Stimulated activated CD4-positive, alpha-beta T cell treated with anti-CD3 and anti-CD28 coated beads, Interleukin-4, amount 100 ng/mL, for 24 hours (primary cell): ENCODE results near the gene UGT1A9.
"Not testable (repeated sequence)": the region's sequence is repeated elsewhere in the genome, so short reads cannot be mapped to it uniquely, and the experiment has no call there.

Source experiments
- DNase-seq: peaks from one replicate; pipeline ENCODE4 v3.0.0-alpha.2; 2020

The UGT1A9 gene

GRCh38 chr2:233671290-233672161 lies at the start of gene UGT1A9:
Gene UGT1A9 (plus strand): TSS chr2:233671898. CDS start chr2:233671935, 37 bp downstream.
- DNase-seq = no peak

- no peak for DNase-seq
Observed at GRCh38 chr2:233627331-233628025, 44.2 kb upstream of the UGT1A9 start.

- not testable (repeated sequence) for DNase-seq
Observed at GRCh38 chr2:233636306-233636705, 35.4 kb upstream of the UGT1A9 start, which contains the start of gene UGT1A10. Gene UGT1A10 (plus strand): TSS chr2:233636448. CDS start chr2:233636523, 75 bp downstream.

GRCh38 chr2:233638836-233639235 lies 32.9 kb upstream of the UGT1A9 start:
- DNase-seq = no peak

GRCh38 chr2:233639860-233640259 lies 31.8 kb upstream of the UGT1A9 start:
- DNase-seq = no peak

- DNase-seq = no peak
Observed at GRCh38 chr2:233643128-233643527, 28.6 kb upstream of the UGT1A9 start.

GRCh38 chr2:233646033-233646432 lies 25.7 kb upstream of the UGT1A9 start:
- DNase-seq = not testable (repeated sequence)

GRCh38 chr2:233650981-233651380 lies 20.7 kb upstream of the UGT1A9 start:
- DNase-seq = no peak

- DNase-seq = no peak
Observed at GRCh38 chr2:233651430-233651829, 20.3 kb upstream of the UGT1A9 start.

GRCh38 chr2:233654501-233654900 lies 17.2 kb upstream of the UGT1A9 start:
- DNase-seq = no peak

- DNase-seq = no peak
Observed at GRCh38 chr2:233655043-233655442, 16.7 kb upstream of the UGT1A9 start.

- DNase-seq = not testable (repeated sequence)
Observed at GRCh38 chr2:233655943-233656342, 15.8 kb upstream of the UGT1A9 start.

- DNase-seq = no peak
Observed at GRCh38 chr2:233656443-233656842, 15.3 kb upstream of the UGT1A9 start.

GRCh38 chr2:233658610-233659009 lies 13.1 kb upstream of the UGT1A9 start:
- no peak for DNase-seq

GRCh38 chr2:233663911-233664310 lies 7.8 kb upstream of the UGT1A9 start:
- no peak for DNase-seq

- DNase-seq = no peak
Observed at GRCh38 chr2:233668605-233669260, 3.0 kb upstream of the UGT1A9 start.

GRCh38 chr2:233672886-233673285 lies 1.2 kb downstream of the UGT1A9 start:
- DNase-seq = no peak

GRCh38 chr2:233673896-233674295 lies 2.2 kb downstream of the UGT1A9 start:
- no peak for DNase-seq

GRCh38 chr2:233674314-233674713 lies 2.6 kb downstream of the UGT1A9 start:
- DNase-seq = no peak

- DNase-seq = no peak
Observed at GRCh38 chr2:233674995-233675394, 3.3 kb downstream of the UGT1A9 start.

GRCh38 chr2:233676046-233676445 lies 4.3 kb downstream of the UGT1A9 start:
- DNase-seq = no peak

- no peak for DNase-seq
Observed at GRCh38 chr2:233679196-233679595, 7.5 kb downstream of the UGT1A9 start.

GRCh38 chr2:233680361-233681045 lies 8.8 kb downstream of the UGT1A9 start:
- no peak for DNase-seq
